OCI-M2 (cell line): ENCODE measurements around the gene EIF4G3.
"Not testable (repeated sequence)": the region's sequence is repeated elsewhere in the genome, so short reads cannot be mapped to it uniquely, and the experiment has no call there.

ENCODE experiments used
- DNase-seq: peaks from one replicate; lab custom pipeline; 2025; ENCODE audit not compliant: unreplicated experiment; lab: John Stamatoyannopoulos, UW

EIF4G3 gene

DNA sequence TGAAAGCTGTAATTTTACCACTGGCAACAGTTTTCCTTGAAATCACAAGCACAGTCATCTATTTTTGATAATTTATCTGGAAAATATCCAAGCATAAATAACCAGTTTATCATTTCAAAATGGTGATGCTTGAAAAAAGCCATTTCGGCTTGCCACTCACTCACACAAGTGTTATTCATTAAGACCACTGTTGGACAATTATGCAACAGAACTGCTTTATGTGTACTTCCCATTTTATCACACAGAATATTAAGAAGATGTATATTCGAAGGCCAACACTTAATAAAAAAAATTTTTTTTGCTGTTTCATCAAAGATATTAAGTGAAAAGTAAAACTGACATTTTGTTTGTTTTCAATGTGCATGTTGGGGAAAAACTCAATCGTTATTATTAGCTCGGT is 62.3 kb downstream of the EIF4G3 start:
- no peak for DNase-seq

DNA sequence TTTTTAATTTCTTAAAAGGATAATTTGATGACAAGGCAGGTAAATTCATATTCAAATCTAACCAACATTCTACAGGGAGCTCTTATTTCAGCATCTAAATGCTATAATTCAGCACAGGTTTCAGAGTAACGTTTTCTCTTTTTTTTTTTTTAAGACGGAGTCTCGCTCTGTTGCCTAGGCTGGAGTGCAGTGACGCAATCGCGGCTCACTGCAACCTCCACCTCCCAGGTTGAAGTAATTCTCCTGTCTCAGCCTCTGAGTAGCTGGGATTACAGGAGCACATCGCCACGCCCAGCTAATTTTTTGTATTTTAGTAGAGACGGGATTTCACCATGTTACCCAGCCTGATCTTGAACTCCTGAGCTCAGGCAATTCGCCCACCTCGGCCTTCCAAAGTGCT is 66.5 kb downstream of the EIF4G3 start:
- DNase-seq = no peak

DNA sequence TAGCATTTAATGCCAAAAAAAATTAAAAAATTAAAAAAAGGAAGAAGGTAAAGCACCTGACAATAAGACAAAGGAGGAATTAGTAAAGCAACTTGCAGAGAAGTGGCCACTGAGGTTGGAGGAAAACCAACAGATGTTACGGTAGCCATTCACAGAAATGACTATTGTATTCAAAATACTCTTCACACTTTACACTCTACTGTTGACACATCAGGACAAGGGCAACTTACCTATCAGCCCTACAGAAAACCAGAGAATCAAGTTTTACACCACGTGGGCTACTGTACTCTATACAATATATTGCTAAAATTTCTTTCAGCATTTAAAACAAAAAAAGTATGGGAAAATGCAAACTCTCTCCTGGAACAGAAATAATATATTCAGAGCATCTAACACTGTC is 70.0 kb downstream of the EIF4G3 start:
- DNase-seq = no peak

DNA sequence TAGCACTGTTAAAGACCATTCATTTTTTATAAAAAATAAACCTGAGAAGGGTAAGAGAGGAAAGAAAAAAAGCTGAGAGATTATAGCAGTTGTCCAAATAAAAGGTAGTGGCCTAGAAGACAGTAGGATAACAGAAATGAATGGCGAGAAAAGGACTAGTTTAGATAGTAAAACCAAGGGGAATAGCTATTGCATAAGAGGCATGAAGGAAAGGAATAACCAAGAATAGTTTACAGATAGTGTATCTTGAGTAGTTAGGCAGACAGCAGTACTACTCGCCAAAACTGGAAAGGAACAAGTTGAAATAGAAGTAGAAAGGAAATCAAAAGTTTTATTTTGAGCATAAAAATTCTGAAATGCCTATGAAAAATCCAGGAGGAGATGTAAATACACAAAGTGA is 70.5 kb downstream of the EIF4G3 start:
- no peak for DNase-seq

DNA sequence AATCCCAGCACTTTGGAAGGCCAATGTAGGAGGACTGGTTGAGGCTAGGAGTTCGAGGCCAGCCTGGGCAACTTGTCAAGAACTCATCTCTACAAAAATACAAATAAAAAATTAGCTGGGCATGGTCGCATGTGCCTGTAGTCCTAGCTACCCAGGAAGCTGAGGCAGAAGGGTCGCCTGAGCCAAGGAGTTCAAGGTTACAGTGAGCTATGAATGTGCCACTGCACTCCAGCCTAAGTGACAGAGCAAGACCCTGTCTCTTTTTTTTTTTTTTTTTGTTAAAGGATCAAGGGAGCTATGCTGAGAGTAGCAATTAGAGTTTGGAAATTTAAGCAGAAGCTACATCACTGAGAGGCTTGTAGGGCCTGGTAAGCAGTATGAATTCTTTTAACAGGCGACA is 70.9 kb downstream of the EIF4G3 start:
- no peak for DNase-seq

DNA sequence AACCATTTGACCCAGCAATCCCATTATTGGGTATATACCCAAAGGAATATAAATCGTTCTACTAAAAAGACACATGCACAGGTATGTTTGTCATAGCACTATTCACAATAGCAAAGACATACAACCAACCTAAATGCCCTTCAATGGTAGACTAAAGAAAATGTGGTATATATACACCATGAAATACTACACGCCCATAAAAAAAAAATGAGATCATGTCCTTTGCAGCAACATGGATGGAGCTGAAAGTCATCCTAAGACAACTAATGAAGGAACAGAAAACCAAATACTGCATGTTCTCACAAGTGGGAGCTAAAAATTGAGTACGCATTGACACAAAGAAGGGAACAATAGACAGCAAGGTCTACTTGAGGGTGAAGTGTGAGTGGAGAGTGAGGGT is 72.0 kb downstream of the EIF4G3 start:
- DNase-seq = no peak

DNA sequence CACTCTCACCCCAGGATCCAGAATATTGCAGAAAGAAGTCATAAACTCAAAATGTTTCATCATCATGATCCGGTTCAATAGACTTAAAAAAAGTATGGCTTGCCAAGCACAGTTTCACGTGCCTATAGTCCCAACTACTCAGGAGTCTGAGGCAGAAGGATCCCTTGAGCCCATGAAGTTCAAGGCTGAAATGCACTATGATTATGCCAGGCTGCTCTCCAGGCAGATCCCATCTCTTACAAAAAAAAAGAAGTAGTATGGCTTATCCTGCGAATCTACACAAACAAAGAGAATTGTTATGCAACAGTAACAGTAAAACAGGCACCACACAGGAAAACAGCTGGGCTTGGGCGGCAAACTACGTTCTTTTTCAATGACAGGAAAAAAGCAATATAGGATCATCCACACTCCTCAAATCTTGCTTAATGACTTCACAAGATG is 76.2 kb downstream of the EIF4G3 start:
- no peak for DNase-seq

DNA sequence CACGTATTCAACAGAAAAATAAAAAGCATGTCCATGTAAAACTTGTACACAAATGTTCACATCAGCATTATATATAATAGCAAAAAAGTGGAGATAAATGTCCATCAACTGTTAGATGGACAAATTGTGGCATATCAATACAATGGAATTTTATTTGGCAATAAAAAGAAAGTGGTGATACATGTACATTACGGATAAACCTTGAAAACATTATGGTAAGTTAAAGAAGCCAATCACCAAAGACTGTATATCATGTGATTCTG is 76.9 kb downstream of the EIF4G3 start:
- DNase-seq = no peak

DNA sequence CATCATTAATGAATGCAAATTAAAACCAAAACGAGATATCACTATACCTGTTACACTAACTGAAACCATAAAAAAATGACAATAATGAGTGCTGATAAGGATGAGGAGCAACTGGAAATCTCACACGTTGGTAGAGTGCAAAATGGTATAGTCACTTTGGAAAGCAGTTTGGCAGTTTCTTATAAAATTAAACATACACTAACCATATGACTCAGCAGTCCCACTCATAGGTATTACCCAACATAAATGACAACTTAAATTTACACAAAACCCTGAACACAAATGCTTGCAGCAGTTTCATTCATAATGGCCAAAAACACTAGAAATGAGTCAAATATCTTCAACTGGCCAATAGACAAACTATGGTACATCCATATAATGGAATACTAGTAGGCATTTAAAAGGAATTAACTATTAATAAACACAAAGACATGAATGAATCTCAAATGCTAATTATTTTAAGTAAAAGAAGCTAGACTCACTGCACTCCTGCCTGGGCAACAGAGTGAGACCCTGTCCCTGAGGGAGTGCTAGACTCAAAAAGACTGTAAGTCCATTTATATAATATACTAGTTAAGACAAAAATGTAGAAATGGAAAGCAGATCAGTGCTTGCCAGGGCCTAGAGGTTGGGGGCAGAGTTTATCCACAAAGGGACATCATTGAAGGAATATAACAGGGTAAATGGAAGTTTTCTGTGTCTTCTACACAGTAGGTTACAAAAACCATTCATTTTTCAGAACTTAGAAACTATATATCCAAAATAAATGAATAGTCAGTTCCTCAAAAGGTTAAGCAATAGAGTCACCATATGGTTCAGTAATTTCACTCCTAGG is 77.4 kb downstream of the EIF4G3 start:
- DNase-seq = no peak

DNA sequence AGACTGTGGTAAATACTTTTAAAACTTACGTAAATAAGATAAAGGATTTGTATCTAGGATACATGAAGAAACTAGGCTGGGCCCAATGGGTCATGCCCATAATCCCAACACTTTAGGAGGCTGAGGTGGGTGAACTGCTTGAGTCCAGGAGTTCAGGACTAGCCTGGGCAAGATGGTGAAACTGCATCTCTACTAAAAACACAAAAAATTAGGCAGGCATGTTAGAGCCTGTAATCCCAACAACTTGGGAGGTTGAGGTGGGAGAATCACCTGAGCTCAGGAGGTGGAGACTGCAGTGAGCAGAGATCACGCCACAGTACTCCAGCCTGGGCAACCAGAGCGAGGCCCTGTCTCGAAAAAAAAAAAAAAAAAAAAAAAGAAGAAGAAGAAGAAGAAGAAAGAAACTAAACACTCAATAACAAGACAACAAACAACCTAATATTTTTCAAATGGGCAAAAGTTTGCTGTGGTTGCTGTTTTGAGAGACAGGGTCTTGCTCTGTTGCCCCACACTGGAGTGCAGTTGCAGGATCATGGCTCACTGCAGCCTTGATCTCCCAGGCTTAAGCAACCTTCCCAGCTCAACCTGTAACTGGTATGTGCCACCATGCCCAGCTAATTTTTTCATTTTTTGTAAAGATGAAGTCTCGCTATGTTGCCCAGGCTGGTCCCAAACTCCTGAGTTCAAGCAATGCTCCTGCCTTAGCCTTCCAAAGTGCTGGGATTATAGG is 78.3 kb downstream of the EIF4G3 start:
- no peak for DNase-seq

DNA sequence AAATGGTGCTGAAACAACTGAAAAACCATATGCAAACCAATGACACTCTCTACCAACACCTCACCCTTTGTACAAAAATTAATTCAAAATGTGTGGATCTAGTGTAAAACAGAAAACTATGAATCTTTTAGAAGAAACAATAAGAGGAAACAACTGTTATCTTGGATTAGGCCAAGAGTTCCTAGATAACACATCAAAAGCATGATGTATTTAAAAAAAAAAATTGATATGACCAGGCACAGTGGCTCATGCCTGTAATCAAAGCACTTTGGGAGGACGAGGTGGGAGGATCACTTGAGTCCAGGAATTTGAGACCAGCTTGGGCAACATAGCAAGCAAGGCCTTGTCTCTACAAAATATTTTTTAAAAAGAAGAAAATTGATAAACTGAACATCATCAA is 79.0 kb downstream of the EIF4G3 start:
- no peak for DNase-seq

DNA sequence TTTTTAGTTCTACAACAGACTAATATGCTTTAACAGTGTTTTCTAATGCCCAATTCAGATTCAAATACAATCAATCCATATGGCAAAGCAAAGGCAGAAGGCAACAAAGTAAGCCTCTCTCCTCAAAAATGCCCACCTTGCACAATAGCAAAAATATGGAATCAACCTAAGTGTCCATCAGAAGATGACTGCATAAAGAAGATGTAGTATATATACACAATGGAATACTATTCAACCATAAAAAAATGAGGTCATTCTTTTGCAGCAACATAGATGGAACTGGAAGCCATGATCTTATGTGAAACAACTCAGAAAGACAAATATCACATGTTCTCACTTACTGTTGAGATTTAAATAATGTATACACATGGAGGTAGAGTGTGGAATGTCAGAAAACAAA is 80.7 kb downstream of the EIF4G3 start:
- DNase-seq = no peak

DNA sequence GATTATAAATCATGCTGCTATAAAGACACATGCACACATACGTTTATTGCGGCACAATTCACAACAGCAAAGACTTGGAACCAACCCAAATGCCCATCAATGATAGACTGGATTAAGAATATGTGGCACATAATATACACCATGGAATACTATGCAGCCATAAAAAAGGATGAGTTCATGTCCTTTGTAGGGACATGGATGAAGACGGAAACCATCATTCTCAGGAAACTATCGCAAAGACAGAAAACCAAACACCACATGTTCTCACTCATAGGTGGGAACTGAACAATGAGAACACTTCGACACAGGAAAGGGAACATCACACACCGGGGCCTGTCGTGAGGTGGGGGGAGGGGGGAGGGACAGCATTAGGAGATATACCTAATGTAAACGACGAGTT is 82.4 kb downstream of the EIF4G3 start:
- DNase-seq = not testable (repeated sequence)

DNA sequence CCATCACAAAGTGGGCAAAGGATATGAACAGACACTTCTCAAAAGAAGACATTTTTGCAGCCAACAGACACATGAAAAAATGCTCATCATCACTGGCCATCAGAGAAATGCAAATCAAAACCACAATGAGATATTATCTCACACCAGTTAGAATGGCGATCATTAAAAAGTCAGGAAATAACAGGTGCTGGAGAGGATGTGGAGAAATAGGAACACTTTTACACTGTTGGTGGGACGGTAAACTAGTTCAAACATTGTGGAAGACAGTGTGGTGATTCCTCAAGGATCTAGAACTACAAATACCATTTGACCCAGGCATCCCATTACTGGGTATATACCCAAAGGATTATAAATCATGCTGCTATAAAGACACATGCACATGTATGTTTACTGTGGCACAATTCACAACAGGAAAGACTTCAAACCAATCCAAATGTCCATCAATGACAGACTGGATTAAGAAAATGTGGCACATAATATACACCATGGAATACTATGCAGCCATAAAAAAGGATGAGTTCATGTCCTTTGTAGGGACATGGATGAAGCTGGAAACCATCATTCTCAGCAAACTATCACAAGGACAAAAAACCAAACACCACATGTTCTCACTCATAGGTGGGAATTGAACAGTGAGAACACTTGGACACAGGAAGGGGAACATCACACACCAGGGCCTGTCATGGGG is 83.3 kb downstream of the EIF4G3 start:
- DNase-seq = not testable (repeated sequence)

DNA sequence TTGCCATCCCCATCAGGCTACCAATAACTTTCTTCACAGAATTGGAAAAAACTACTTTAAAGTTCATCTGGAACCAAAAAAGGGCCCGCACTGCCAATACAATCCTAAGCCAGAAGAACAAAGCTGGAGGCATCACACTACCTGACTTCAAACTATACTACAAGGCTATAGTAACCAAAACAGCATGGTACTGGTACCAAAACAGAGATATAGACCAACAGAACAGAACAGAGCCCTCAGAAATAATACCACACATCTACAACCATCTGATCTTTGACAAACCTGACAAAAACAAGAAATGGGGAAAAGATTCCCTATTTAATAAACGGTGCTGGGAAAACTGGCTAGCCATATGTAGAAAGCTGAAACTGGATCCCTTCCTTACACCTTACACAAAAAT is 84.2 kb downstream of the EIF4G3 start:
- DNase-seq = not testable (repeated sequence)

DNA sequence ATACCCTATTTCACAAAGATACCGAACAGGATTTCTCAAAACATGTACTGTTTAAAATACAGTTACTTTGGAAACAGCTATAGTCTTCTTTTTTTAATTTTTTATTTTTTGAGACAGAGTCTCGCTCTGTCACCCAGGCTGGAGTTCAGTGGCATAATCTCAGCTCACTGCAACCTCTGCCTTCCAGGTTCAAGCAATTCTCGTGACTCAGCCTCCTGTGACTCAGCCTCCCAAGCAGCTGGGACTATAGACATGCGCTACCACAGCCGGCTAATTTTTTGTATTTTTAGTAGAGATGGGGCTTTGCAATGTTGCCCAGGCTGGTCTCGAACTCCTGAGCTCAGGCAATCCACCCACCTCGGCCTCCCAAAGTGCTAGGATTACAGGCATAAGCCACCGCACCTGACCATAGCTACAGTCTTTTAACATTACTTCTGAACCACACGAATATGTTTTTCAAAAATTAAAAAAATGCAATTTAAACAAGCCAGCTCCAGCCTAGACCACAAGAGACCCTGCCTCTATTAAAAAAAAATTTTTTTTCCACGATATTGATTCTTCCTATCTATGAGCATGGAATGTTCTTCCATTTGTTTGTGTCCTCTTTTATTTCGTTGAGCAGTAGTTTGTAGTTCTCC is 85.5 kb downstream of the EIF4G3 start:
- DNase-seq = not testable (repeated sequence)

DNA sequence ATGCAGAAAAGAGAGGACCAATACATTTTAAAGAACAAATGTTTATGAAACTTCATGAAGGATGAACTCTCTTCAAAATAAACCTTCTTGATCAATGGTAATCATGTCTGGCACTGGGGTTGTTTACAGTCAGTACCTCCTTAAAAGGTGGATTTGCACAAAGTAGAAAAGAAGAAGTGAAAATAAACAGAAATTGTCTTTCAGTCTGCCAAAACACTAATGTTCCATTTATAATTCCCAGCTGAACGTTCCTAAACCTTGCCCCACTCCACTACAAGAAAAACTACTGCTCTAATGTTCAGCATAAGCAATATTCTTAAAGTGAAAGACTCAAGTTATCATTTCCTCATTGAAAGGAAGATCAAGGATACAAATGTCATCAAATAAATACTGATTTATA is 86.2 kb downstream of the EIF4G3 start:
- no peak for DNase-seq

DNA sequence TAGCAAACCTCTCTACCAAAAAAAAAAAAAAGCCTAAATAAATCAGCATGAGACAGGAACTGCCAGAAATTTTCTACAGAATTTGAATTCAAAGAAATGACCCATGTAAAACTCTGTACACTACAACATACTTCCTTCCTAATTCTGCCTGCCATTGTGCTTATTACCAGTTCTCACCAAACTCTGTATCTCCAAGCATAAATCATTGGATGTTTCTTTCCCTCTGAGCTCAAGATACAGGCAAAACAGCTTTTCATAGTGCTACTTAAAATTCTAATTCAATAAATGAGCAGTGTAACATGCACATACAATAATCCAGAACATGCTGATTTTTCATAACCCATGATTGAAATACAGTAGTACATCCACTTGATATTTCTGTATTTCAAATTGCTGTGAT is 87.0 kb downstream of the EIF4G3 start:
- no peak for DNase-seq

DNA sequence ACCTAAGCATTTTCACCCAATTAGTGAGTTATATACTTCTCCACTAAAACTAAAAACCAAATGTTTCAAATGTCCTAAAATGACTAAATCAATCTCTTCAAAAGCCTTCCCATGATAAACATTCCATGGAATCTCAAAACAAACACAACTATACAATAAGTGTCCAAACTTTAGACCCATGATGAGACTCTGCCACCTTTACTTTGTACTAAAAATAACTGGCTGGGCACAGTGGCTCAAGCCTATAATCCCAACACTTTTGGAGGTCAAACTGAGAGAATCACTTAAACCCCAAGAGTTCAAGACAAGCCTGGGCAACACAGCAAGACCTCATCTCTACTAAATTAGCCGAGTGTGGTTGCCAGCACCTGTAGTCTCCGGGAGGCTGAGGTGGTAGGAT is 87.4 kb downstream of the EIF4G3 start:
- DNase-seq = no peak

DNA sequence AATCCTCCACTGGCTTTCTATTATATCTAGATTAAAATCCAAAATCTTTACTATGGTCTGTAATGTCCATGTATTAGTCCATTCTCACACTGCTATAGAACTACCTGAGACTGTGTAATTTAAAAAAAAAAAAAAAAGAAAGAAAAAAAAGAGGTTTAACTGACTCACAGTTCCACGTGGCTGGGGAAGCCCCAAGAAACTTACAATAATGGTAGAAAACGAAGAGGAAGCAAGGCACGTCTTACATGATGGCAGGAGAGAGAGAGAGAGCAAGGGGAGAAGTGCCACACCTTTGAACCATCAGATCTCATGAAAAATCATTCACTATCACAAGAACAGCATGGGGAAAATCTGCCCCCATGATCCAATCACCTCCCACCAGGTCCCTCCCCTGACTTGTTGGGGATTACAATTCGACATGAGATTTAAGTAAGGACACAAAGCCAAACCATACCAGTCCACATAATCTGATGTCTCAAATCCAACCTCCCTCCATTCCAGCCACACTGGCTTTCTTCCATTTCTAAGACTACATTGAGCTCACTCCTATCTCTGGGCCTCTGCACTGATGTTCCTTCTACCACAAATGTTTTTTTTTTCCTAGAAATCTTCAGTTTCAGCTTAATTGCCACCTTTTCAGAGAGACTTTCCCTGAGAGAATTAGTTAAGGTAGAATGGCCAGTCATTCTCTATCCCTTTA is 92.4 kb downstream of the EIF4G3 start:
- no peak for DNase-seq

DNA sequence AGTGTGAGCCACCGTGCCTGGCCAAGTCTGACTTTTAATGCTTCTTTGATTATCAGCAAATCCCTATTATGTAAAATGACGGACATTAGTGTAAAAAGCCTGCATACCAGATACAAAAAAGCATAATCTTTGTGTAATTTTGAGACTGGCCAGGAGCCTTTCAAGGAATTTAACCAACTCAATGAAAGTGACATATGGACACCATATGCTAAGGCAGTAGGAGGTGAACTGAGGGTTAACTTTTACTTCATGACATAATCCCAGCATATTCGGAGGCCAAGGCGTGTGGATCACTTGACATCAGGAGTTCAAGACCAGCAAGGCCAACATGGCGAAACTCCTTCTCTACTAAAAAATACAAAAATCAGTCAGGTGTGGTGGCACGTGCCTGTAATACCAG is 94.6 kb downstream of the EIF4G3 start:
- no peak for DNase-seq
